Endothelial cell of umbilical vein (primary cell): ENCODE results near the gene DYNLL2. TPM values are rescaled to one million over a fixed set of nuclear protein-coding genes. Genes with fewer than 3 reads are reported as not detected.

Experiments
- BruUV-seq: library from RNA; stranded (reverse); fragments of 400-500 nt; replicated peaks from 2 replicates; lab custom pipeline; 2021; lab: Mats Ljungman, UMichigan
- CTCF ChIA-PET: fragments of 300-600, 350-600 bp; sonication (Branson Sonifier 250); formaldehyde crosslinking; loops from one replicate; lab custom pipeline; 2021; ENCODE audit warnings: antibody characterized with exemption, inconsistent platforms; lab: Charles Lee
- POLR2A ChIA-PET: fragments of 300-600, 350-600 bp; sonication (Branson Sonifier 250); formaldehyde crosslinking; loops from one replicate; lab custom pipeline; 2021; ENCODE audit warnings: antibody characterized with exemption, inconsistent platforms; lab: Charles Lee
- DNase-seq: peaks from one replicate; pipeline ENCODE4 v3.0.0-alpha.2; 2011; ENCODE audit warnings: low read depth, low spot score
- FAIRE-seq: peaks from 2 replicates; lab custom pipeline; 2011; peaks lifted over from hg19 to GRCh38; lab: Jason Lieb, UNC
- H2AFZ ChIP-seq: 2 replicates; pipeline ENCODE4 v1.6.0; 2012; ENCODE audit warnings: low read depth, low read length, control low read depth, inconsistent platforms
- H3K27ac ChIP-seq: 2 replicates; pipeline ENCODE4 v1.5.1; 2011; ENCODE audit warnings: low read depth, mild to moderate bottlenecking, control low read depth, low read length, moderate library complexity; ENCODE audit not compliant: insufficient read depth
- H3K27me3 ChIP-seq, 2 experiments: 2 replicates each; pipeline versions ENCODE4 v1.6.0 to v1.6.1; 2011; ENCODE audit warnings: low read length in 2 of 2, mixed read lengths in 1 of 2; ENCODE audit not compliant: control insufficient read depth in 2 of 2, insufficient read depth in 2 of 2
- H3K36me3 ChIP-seq, 2 experiments: 2 replicates in 1 of 2; 3 replicates in 1 of 2; pipeline ENCODE4 v1.5.1; 2011; ENCODE audit warnings: low read length in 2 of 2, mild to moderate bottlenecking in 1 of 2, moderate library complexity in 1 of 2; ENCODE audit not compliant: control insufficient read depth in 2 of 2, insufficient read depth in 2 of 2; ENCODE audit errors: extremely low read depth in 1 of 2
- H3K4me1 ChIP-seq: 3 replicates; pipeline ENCODE4 v1.5.1; 2011; ENCODE audit warnings: mild to moderate bottlenecking, low read length; ENCODE audit not compliant: control insufficient read depth, insufficient read depth; ENCODE audit errors: extremely low read depth
- H3K4me2 ChIP-seq: 2 replicates; pipeline ENCODE4 v1.6.1; 2011; ENCODE audit warnings: low read length, control low read depth, mixed read lengths; ENCODE audit not compliant: insufficient read depth
- H3K4me3 ChIP-seq, 3 experiments: fragments of 200-600 bp in 1 of 3; sonication (generic), shearing (Covaris generic) in 1 of 3; replicated peaks in 1 of 3; 2 replicates each; pipeline ENCODE4 v1.5.1; 2011 to 2016; ENCODE audit warnings: control low read depth in 3 of 3, low read length in 3 of 3, mild to moderate bottlenecking in 2 of 3, inconsistent platforms in 1 of 3, low read depth in 1 of 3, moderate library complexity in 1 of 3; ENCODE audit not compliant: insufficient read depth in 1 of 3
- H3K79me2 ChIP-seq: 2 replicates; pipeline ENCODE4 v1.6.0; 2012; ENCODE audit warnings: low read length, inconsistent platforms; ENCODE audit not compliant: control insufficient read depth, insufficient read depth
- H3K9ac ChIP-seq: replicated peaks from 2 replicates; pipeline ENCODE3; 2011; ENCODE audit warnings: low read length, control low read depth; ENCODE audit not compliant: insufficient read depth; ENCODE audit errors: extremely low read depth
- H3K9me1 ChIP-seq: replicated peaks from 3 replicates; pipeline ENCODE4 v1.6.0; 2011; ENCODE audit warnings: mild to moderate bottlenecking, low read length; ENCODE audit not compliant: control insufficient read depth, insufficient read depth; ENCODE audit errors: extremely low read depth
- H3K9me3 ChIP-seq: replicated peaks from 2 replicates; pipeline ENCODE4 v1.5.1; 2012; ENCODE audit warnings: low read length, inconsistent platforms; ENCODE audit not compliant: control insufficient read depth, insufficient read depth
- H4K20me1 ChIP-seq: replicated peaks from 2 replicates; pipeline ENCODE3; 2011; ENCODE audit warnings: mild to moderate bottlenecking, low read length; ENCODE audit not compliant: control insufficient read depth, insufficient read depth; ENCODE audit errors: extremely low read depth
- EZH2 ChIP-seq: IDR thresholded peaks from 2 replicates; pipeline ENCODE4 v1.6.1; 2012; ENCODE audit warnings: borderline replicate concordance, low read depth, mild to moderate bottlenecking, moderate library complexity, low read length, inconsistent platforms; ENCODE audit not compliant: severe bottlenecking
- FOS ChIP-seq: IDR thresholded peaks from 2 replicates; pipeline ENCODE4 v1.6.1; 2011; ENCODE audit warnings: mild to moderate bottlenecking, low read length, moderate library complexity, borderline replicate concordance; ENCODE audit not compliant: insufficient read depth
- GATA2 ChIP-seq: IDR thresholded peaks from 2 replicates; pipeline ENCODE4 v1.7.0; 2011; ENCODE audit warnings: low read depth, mild to moderate bottlenecking, moderate library complexity, mixed read lengths, low read length; ENCODE audit not compliant: insufficient read length, insufficient read depth
- JUN ChIP-seq: IDR thresholded peaks from 2 replicates; pipeline ENCODE4 v1.6.1; 2011; ENCODE audit warnings: borderline replicate concordance, low read depth; ENCODE audit not compliant: insufficient read length, insufficient read depth
- MAX ChIP-seq: IDR thresholded peaks from 2 replicates; pipeline ENCODE4 v1.6.1; 2011; ENCODE audit not compliant: insufficient read depth, insufficient read length
- MYC ChIP-seq: IDR thresholded peaks from one replicate; pipeline ENCODE4 v1.6.1; 2011; ENCODE audit warnings: mild to moderate bottlenecking, low read depth, low read length
- POLR2A ChIP-seq: IDR thresholded peaks from 2 replicates; pipeline ENCODE4 v1.6.1; 2012; ENCODE audit warnings: low read depth, mild to moderate bottlenecking, control low read depth, low read length
- POLR2AphosphoS5 ChIP-seq: IDR thresholded peaks from 2 replicates; pipeline ENCODE4 v1.6.1; 2012; ENCODE audit warnings: low read depth, mild to moderate bottlenecking, control low read depth, low read length, moderate library complexity; ENCODE audit not compliant: insufficient read depth
- dilution Hi-C: fragments of 300-500 bp; cut with MboI; formaldehyde crosslinking; loops from one replicate; pipeline ENCODE4 v1.15.0; 2019; ENCODE audit warnings: low sequenced_read_pairs; ENCODE audit not compliant: extremely low pct_ligation_motif_present
- intact Hi-C: fragments of 100-400 bp; cut with micrococcal nuclease; formaldehyde crosslinking; loops from one replicate; pipeline ENCODE4 v1.10.0; 2022
- polyA plus RNA-seq, 4 experiments: library from polyadenylated mRNA; depleted of rRNA in 3 of 4; stranded (reverse) in 3 of 4; unstranded in 1 of 4; fragments of >200 nt; gene quantifications; 2 replicates each; pipeline versions ENCODE4 v1.2.1 to v1.2.3, GENCODE V29; 2011 to 2012; ENCODE audit warnings: missing spikeins in 1 of 4
- total RNA-seq: library from RNA; stranded (reverse); gene quantifications from 2 replicates; pipeline ENCODE4 v1.2.3, GENCODE V29; 2021
- TF ChIP-seq, protein P1 (sequence below), 2 donors: IDR thresholded peaks; 1 replicate in 1 of 2; 2 replicates in 1 of 2; pipeline ENCODE4 v1.5.1; 2011; ENCODE audit warnings: low read length in 2 of 2, mild to moderate bottlenecking in 2 of 2, moderate library complexity in 2 of 2, control low read depth in 1 of 2, inconsistent platforms in 1 of 2, low read depth in 1 of 2; ENCODE audit not compliant: insufficient read depth in 1 of 2; ENCODE audit errors: extremely low read depth in 1 of 2

The DYNLL2 gene
- total and polyA plus RNA-seq, 2 donors (not counting 3 experiments of a cell fraction or from before 2014, with no cell fraction given) = 7.4 to 19.0 TPM

DNA sequence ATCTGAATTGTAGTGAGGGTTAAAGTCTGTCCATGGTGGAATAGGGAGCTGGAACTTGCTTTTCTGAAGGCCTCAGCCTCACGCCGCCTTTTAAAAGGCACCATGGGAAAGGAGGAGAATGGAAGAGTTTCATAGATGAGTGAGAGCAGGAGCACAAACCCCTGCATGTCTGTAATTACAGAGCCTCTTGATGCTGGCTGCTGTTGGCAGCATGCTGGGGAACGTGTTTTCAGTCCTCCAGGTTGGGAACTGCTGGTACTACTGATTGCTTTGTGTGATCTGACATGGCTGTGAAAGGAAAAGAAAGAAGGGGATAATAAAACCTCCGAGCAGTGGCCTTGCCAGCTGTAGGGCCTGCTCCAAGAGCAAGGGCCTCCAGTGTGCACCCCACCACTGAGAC is 16.8 kb upstream of the DYNLL2 start:
- H2AFZ ChIP-seq = no peak overlapping the region
- ChIA-PET POLR2A (no interaction called here), CTCF (no interaction called here)
- H3K27me3 ChIP-seq = peaks cover 6 to 15% of the 10 kb centered on the region in 2 experiments
- no peaks in the 10 kb centered on the region for H3K9me1 ChIP-seq
- H3K9me3 ChIP-seq = no peaks in the 10 kb centered on the region
- H4K20me1 ChIP-seq = no peaks in the 10 kb centered on the region
- FAIRE-seq (no peak), DNase-seq (no peak)
- intact Hi-C loops (no loop called here), dilution Hi-C loops (no loop called here)
- H3K4me3 ChIP-seq = no peak overlapping the region
- H3K4me1 ChIP-seq = no peaks in the 10 kb centered on the region
- H3K27ac ChIP-seq = no peak overlapping the region
- no peaks in the 10 kb centered on the region for H3K36me3 ChIP-seq
- no peaks in the 10 kb centered on the region for H3K79me2 ChIP-seq
- no TSS peak for BruUV-seq
- no peak overlapping the region for H3K4me2 ChIP-seq
- TF ChIP-seq FOS (no peak), MAX (no peak), GATA2 (no peak), JUN (no peak), POLR2A (no peak), MYC (no peak), EZH2 (no peak), POLR2AphosphoS5 (no peak)
- TF ChIP-seq, protein P1, sequence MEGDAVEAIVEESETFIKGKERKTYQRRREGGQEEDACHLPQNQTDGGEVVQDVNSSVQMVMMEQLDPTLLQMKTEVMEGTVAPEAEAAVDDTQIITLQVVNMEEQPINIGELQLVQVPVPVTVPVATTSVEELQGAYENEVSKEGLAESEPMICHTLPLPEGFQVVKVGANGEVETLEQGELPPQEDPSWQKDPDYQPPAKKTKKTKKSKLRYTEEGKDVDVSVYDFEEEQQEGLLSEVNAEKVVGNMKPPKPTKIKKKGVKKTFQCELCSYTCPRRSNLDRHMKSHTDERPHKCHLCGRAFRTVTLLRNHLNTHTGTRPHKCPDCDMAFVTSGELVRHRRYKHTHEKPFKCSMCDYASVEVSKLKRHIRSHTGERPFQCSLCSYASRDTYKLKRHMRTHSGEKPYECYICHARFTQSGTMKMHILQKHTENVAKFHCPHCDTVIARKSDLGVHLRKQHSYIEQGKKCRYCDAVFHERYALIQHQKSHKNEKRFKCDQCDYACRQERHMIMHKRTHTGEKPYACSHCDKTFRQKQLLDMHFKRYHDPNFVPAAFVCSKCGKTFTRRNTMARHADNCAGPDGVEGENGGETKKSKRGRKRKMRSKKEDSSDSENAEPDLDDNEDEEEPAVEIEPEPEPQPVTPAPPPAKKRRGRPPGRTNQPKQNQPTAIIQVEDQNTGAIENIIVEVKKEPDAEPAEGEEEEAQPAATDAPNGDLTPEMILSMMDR (IDR thresholded peaks at IDR 0.05; ENCODE audit: extremely low read depth in 1 of 2, insufficient read depth in 1 of 2, low read depth in 1 of 2, low read length in 2 of 2) = no peak
- H3K9ac ChIP-seq = no peak overlapping the region
